Heart left ventricle (tissue), 16 donors: ENCODE results near the gene DNAH14. TPM values are rescaled to one million over a fixed set of nuclear protein-coding genes. Genes with fewer than 3 reads are reported as not detected.

ENCODE experiments used
- ATAC-seq, 4 donors: fragments of 200-7000 bp; cut with Tn5 transposase; one replicate each; pipeline ENCODE4 v1.9.1; 2020 to 2022; ENCODE audit warnings: moderate library complexity in 4 of 4, mild to moderate bottlenecking in 3 of 4, moderate number of reproducible peaks in 1 of 4
- DNase-seq, 5 donors: peaks; one replicate each; pipeline ENCODE4 v3.0.0-alpha.2; 2020
- H3K27ac ChIP-seq, 12 donors: fragments of 200-600 bp; sonication (generic) in 4 of 12; one replicate each; pipeline versions ENCODE4 v1.5.0 to v1.8.0; 2016 to 2022; ENCODE audit warnings: mild to moderate bottlenecking in 2 of 12
- H3K27me3 ChIP-seq, 9 donors: fragments of 200-600 bp; sonication (generic) in 2 of 9; one replicate each; pipeline versions ENCODE4 v1.5.1 to v1.8.0; 2016 to 2022; ENCODE audit warnings: mild to moderate bottlenecking in 3 of 9
- H3K36me3 ChIP-seq, 9 donors: fragments of 200-600 bp; sonication (generic) in 2 of 9; one replicate each; pipeline versions ENCODE4 v1.5.0 to v1.8.0; 2018 to 2022; ENCODE audit warnings: mild to moderate bottlenecking in 2 of 9
- H3K4me1 ChIP-seq, 12 donors: fragments of 200-600 bp; sonication (generic) in 4 of 12; one replicate each; pipeline versions ENCODE4 v1.5.0 to v1.8.0; 2016 to 2022; ENCODE audit warnings: mild to moderate bottlenecking in 3 of 12
- H3K4me3 ChIP-seq, 12 donors: fragments of 200-600 bp; sonication (generic) in 4 of 12; one replicate each; pipeline versions ENCODE4 v1.5.0 to v1.8.0; 2017 to 2022; ENCODE audit warnings: mild to moderate bottlenecking in 9 of 12, moderate library complexity in 4 of 12
- H3K9me3 ChIP-seq, 12 donors: fragments of 200-600 bp; sonication (generic) in 4 of 12; one replicate each; pipeline versions ENCODE4 v1.5.0 to v1.8.0; 2016 to 2022; ENCODE audit warnings: mild to moderate bottlenecking in 1 of 12
- CTCF ChIP-seq, 12 donors: fragments of 200-600 bp; sonication (generic) in 4 of 12; IDR thresholded peaks; one replicate each; pipeline versions ENCODE4 v1.5.0 to v1.8.0; 2018 to 2022; ENCODE audit warnings: antibody characterized with exemption in 12 of 12, mild to moderate bottlenecking in 5 of 12
- POLR2A ChIP-seq, 2 donors: fragments of 450-650 bp; IDR thresholded peaks; one replicate each; pipeline ENCODE4 v1.6.1; 2017; ENCODE audit warnings: antibody characterized with exemption in 2 of 2, mild to moderate bottlenecking in 2 of 2, moderate library complexity in 2 of 2
- WGBS, 4 donors: extraction: QIAGEN DNeasy Blood & Tissue Kit in 2 of 4; methylation state at CpG; one replicate each; pipeline versions ENCODE4 v1.1.5 to v1.1.7; 2013 to 2018; 5-methylcytosine and 5-hydroxymethylcytosine counted together
- intact Hi-C, 10 donors: fragments of 100-400 bp; cut with DNase I; formaldehyde crosslinking; loops; one replicate each; pipeline versions ENCODE4 v1.11.1 to v1.14.2; 2022
- polyA plus RNA-seq, 2 donors: library from polyadenylated mRNA; stranded (reverse); fragments of 200-250 nt; gene quantifications; one replicate each; pipeline ENCODE4 v1.2.3, GENCODE V29; 2013
- total RNA-seq, 9 donors: library from RNA; depleted of rRNA in 2 of 9; stranded (reverse); fragments of >200 nt in 2 of 9; fragmentation: NEBNext Ultra II Directional in 3 of 9; extraction: Animal tissue kit (Norgen Biotek cat#: 25700) in 3 of 9; gene quantifications; one replicate each; pipeline versions ENCODE4 v1.1.0 to v1.2.4, GENCODE V29; 2016 to 2023
- donor health status: ischemic (EF 13 %, LVEDD 7.1; RV severe dilation, severe dysfunction).
- donor health status: healthy with polysubstance abuse.
- donor health status: DM: no; HTN: yes; CAD: no.
- donor health status: DM: no; HTN: no; CAD: no.
- donor health status: ischemic (EF 25% LVEDD 6.9; RV normal size, moderate dysfunction).
- donor health status: ischemic (EF 25% LVEDD 5.7; RV mildly dilated, moderate dysfunction).
- donor health status: healthy.
- donor health status: DM: yes; HTN: yes; CAD: no.
- donor health status: ischemic (EF 35%, LVEDD 5.7; RV mildly dilated, moderate dysfunction).
- donor health status: nonischemic (EF 11% LVEDD 7.7; RV severe dilation, severe dysfunction).
- donor health status: DM: yes; HTN: yes; CAD: no.
- donor health status: PGD.
- donor health status: ischemic (EF 29% LVEDD 5.4; RV normal size, mild dysfunction).
- donor health status: nonischemic (EF 23%, LVEDD 6.1; RV moderate dilation, normal function).

Gene DNAH14
- total and polyA plus RNA-seq, 11 donors = 0.24 to 6.8 (median 2.8) TPM

- DNase-seq = peak in 3 of 5 donors; percentile 53 to 80 (median 54)
- TF ChIP-seq CTCF (IDR thresholded peaks at IDR 0.05) (peak in 1 of 12 donors; percentile 11), POLR2A (IDR thresholded peaks at IDR 0.05) (no peak)
- peaks cover 0 to 7% (median 0%) of the 10 kb centered on the region in 12 donors for H3K9me3 ChIP-seq
These were observed 498.0 kb downstream of the DNAH14 start, which contains the start of gene LBR for GRCh38 chr1:225427235-225428067. LBR (minus strand) TSS chr1:225428038; CDS start chr1:225424075, 3,963 bp downstream.

GRCh38 chr1:225428068-225428880 lies 498.8 kb downstream of the DNAH14 start:
- ATAC-seq = peak; percentile 97 to 99 (median 98)
- Histone ChIP-seq H3K9me3 (peaks cover 0 to 7% (median 0%) of the 10 kb centered on the region in 12 donors), H3K27me3 (no peaks in the 10 kb centered on the region), H3K4me3 (peak overlapping the region; percentile 61 to 99 (median 86)), H3K4me1 (peaks cover 0 to 47% (median 20%) of the 10 kb centered on the region in 12 donors), H3K36me3 (no peaks in the 10 kb centered on the region), H3K27ac (peak overlapping the region; percentile 72 to 97 (median 90))
- TF ChIP-seq CTCF (IDR thresholded peaks at IDR 0.05) (no peak), POLR2A (IDR thresholded peaks at IDR 0.05) (peak in 1 of 2 donors; percentile 84)
- intact Hi-C loops = no loop called here
- 0 to 1% (median 1%) methylated on average over 31 to 81 of the region's 81 CpGs for WGBS, 4 donors
- DNase-seq = peak; percentile 92 to 97 (median 94)

More at GRCh38 chr1:225427235-225428067, 498.0 kb downstream of the DNAH14 start, which contains the start of gene LBR:
- peak within 1 kb of the TSS; percentile 72 to 97 (median 90) for H3K27ac ChIP-seq
- WGBS, 4 donors = 0 to 1% (median 1%) methylated on average over 23 to 94 of the region's 94 CpGs
- peak within 1 kb of the TSS; percentile 61 to 99 (median 86) for H3K4me3 ChIP-seq
- intact Hi-C loops = no loop called here
- peak in 2 of 4 donors; percentile 25 to 45 for ATAC-seq
- H3K27me3 ChIP-seq = no peaks in the 10 kb centered on the region
- H3K4me1 ChIP-seq = peaks cover 0 to 55% (median 20%) of the 10 kb centered on the region in 12 donors
- H3K36me3 ChIP-seq = peaks cover 0 to 8% (median 0%) of the 10 kb centered on the region in 9 donors

DNA sequence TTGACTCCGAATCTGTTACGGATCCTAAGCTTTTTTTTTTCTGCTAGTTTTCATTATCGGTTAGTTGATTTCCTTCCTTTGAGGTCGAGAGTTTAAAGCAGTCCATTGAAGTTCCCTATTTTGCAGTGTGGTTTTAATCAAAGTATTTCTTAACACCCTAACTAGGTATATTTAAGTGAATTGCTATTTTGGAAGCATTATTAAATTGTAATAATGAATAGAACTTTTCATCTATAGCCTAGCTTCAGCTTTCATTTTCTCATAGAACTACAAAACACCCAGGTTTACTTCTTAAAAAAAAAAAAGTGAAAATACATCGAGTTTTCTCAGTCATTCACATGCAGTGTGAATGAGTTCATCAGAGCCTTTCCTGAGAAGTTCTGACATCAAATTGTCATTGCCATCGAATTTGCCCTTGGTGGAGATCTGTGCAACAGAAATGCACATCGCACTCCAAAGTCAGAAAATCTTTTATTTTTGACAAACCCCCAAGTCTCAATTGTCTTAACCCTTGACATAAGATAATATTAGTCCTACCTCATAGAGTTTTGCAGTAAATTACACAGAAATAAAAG lies 499.5 kb downstream of the DNAH14 start:
- peaks cover 0 to 7% (median 0%) of the 10 kb centered on the region in 12 donors for H3K9me3 ChIP-seq
- peak overlapping the region in 11 of 12 donors; percentile 72 to 97 (median 90) for H3K27ac ChIP-seq
- 21 to 28% (median 23%) methylated on average over 7 of the region's 7 CpGs for WGBS, 4 donors

More for the DNA sequence above, 499.5 kb downstream of the DNAH14 start:
- Histone ChIP-seq H3K4me3 (peak overlapping the region; percentile 61 to 99 (median 86)), H3K27me3 (no peaks in the 10 kb centered on the region), H3K4me1 (peaks cover 0 to 40% (median 20%) of the 10 kb centered on the region in 12 donors), H3K36me3 (no peaks in the 10 kb centered on the region)
- TF ChIP-seq CTCF (IDR thresholded peaks at IDR 0.05) (no peak), POLR2A (IDR thresholded peaks at IDR 0.05) (no peak)
- DNase-seq = no peak
- ATAC-seq = no peak
- intact Hi-C loops = no loop called here
